22Rv1 (cell line): ENCODE measurements around the gene SLC2A13.

Experiments used
- CTCF ChIP-seq: fragments of 450-650 bp; IDR thresholded peaks from 2 replicates; pipeline ENCODE4 v1.5.1; 2017; ENCODE audit warnings: mild to moderate bottlenecking
- ZFX ChIP-seq: fragments of 450-650 bp; IDR thresholded peaks from 2 replicates; pipeline ENCODE4 v1.6.1; 2017; ENCODE audit warnings: antibody characterized with exemption, borderline replicate concordance

GRCh38 chr12:40033242-40033630 is 72.6 kb downstream of the SLC2A13 start:
- no peak for TF ChIP-seq CTCF
- TF ChIP-seq ZFX, result no peak
